ENCODE results near the gene GSTT2B. TPM values are rescaled to one million over a fixed set of nuclear protein-coding genes. Genes with fewer than 3 reads are reported as not detected.
A peak's percentile ranks its signal among the peaks of the same experiment; 100 is the strongest.

The GSTT2B gene
- total and polyA plus RNA-seq, 2 of the 8 experiments (the other 6 are each of a cell fraction or from before 2014, with no cell fraction given), result 6.3 to 13.3 TPM

DNA sequence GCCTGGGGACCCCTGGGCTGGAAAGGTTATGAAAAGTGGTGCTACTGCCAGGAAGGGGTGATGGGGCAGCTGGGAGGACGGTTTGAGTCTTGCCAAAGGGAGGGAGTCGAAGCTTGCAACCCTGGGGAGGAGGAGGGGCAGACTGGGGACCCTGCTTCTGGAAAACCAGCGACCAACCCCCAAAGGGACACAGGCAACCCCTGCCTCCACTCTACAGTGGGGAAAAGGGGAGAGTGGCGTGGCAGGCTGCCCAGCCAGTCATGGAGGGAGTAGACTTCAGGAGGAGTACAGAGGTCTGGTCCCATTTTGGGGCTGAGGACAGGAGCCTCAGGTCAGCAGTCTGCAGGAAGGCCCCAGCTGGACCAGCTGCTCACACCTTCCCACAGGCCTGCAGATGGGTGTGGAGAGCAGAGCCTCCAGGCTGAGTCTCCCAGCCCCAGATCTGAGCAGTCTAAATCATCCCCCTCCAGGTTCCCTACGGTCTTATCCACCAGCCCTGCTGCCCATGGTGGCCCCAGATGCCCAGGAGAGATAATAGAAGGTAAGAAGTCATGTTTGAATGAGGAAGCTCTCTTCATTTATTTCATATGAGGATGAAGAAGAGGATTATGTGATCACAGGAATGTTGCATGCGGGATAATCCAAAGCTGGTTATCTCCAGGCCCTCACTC lies 10.0 kb upstream of the GSTT2B start:
- ChIA-PET CTCF (ENCODE audit: partially characterized antibody) (interaction anchor here (1.2 to 1.5 kb wide), 2 partner anchors 41 to 42 kb away, joined by 3 read pairs; no protein-coding TSS in a partner anchor), POLR2A (ENCODE audit: partially characterized antibody) (interaction anchor here (0.7 to 1.8 kb wide), 9 partner anchors 33 to 206 kb away, joined by 3 to 11 read pairs (median 3); partner anchors contain the start of gene SLC2A11)
- 90% methylated on average over 5 of the region's 6 CpGs; no CpG with 5 or more reads in 1 of the 2 experiments for WGBS, 2 experiments (ENCODE audit: extremely low coverage in 1 of 2, insufficient coverage in 1 of 2, insufficient read length in 1 of 2, insufficient replicate concordance in 2 of 2, low coverage in 1 of 2, low lambda C conversion rate in 2 of 2, missing lambda C conversion rate in 1 of 2)
- H3K14ac ChIP-seq (ENCODE audit: insufficient read length), result no peak overlapping the region
- H2AK5ac ChIP-seq (ENCODE audit: low read depth, low read length), result no peak overlapping the region
- H4K8ac ChIP-seq (ENCODE audit: extremely low read depth, insufficient read depth, low read length), result no peak overlapping the region
- H3K23me2 ChIP-seq (ENCODE audit: low read depth, low read length), result peaks cover 6% of the 10 kb centered on the region; the same call in 1 of the 2 replicates
- no peaks in the 10 kb centered on the region for H3K27me3 ChIP-seq (replicated peaks in 1 of 4; ENCODE audit: control insufficient read depth in 3 of 4, extremely low read depth in 1 of 4, insufficient read depth in 3 of 4, low read length in 3 of 4)
- H3K9me3 ChIP-seq (ENCODE audit: insufficient read depth in 2 of 2, low read depth in 1 of 2, low read length in 1 of 2), result no peaks in the 10 kb centered on the region
- no peaks in the 10 kb centered on the region for H3K4me1 ChIP-seq (replicated peaks in 1 of 4; ENCODE audit: control insufficient read depth in 3 of 4, insufficient read depth in 4 of 4, low read length in 3 of 4)
- no peak overlapping the region for H4K91ac ChIP-seq (replicated peaks; ENCODE audit: insufficient read length, low read length)
- H3K79me1 ChIP-seq (ENCODE audit: low read depth, low read length), result peaks cover 6% of the 10 kb centered on the region; the same call in 1 of the 2 replicates
- no peak overlapping the region for H3K4me3 ChIP-seq (ENCODE audit: extremely low read depth in 1 of 4, insufficient read depth in 2 of 4, low read depth in 3 of 4, low read length in 4 of 4)
- FAIRE-seq (no peak), DNase-seq (ENCODE audit: low read depth in 1 of 2, low spot score in 2 of 2) (peak in 1 of 2 experiments; percentile 36)
- no peak overlapping the region for H2BK15ac ChIP-seq (ENCODE audit: low read length)
- H3K4me2 ChIP-seq (ENCODE audit: insufficient read depth in 1 of 2, low read depth in 2 of 2, low read length in 2 of 2), result no peak overlapping the region; a peak in 1 of 4 replicates
- H3K18ac ChIP-seq (ENCODE audit: extremely low read depth, low read length), result no peak overlapping the region
- peaks cover 5 to 26% (median 17%) of the 10 kb centered on the region in 4 experiments; a peak in 7 of 8 replicates for H3K36me3 ChIP-seq (ENCODE audit: control insufficient read depth in 2 of 4, insufficient read depth in 4 of 4, low read length in 3 of 4)
- H2AFZ ChIP-seq (ENCODE audit: low read length), result no peak overlapping the region
- no peak overlapping the region for H3K56ac ChIP-seq (replicated peaks; ENCODE audit: insufficient read length, low read depth, low read length)
- H3K9ac ChIP-seq (replicated peaks in 1 of 4; ENCODE audit: extremely low read depth in 1 of 4, low read depth in 3 of 4, low read length in 3 of 4), result no peak overlapping the region; a peak in 1 of 7 replicates
- no peak overlapping the region for H3K23ac ChIP-seq (ENCODE audit: insufficient read length)
- H2BK5ac ChIP-seq (ENCODE audit: low read depth, low read length), result no peak overlapping the region
- H4K5ac ChIP-seq (ENCODE audit: insufficient read length, low read depth, low read length), result no peak overlapping the region
- peaks cover 0 to 11% of the 10 kb centered on the region in 2 experiments; a peak in 1 of 4 replicates for H3K79me2 ChIP-seq (ENCODE audit: control insufficient read depth in 1 of 2, insufficient read depth in 2 of 2, low read length in 2 of 2)
- H2BK120ac ChIP-seq (replicated peaks; ENCODE audit: low read depth, low read length), result no peak overlapping the region
- no peak overlapping the region for H2BK20ac ChIP-seq (ENCODE audit: low read length)
- H4K20me1 ChIP-seq (replicated peaks in 1 of 2; ENCODE audit: control insufficient read depth in 1 of 2, insufficient read depth in 2 of 2, low read length in 2 of 2), result peaks cover 9 to 18% of the 10 kb centered on the region in 2 experiments
- H2BK12ac ChIP-seq (ENCODE audit: low read depth, low read length), result no peak overlapping the region
- no peak overlapping the region for H3K27ac ChIP-seq (ENCODE audit: low read depth, low read length)
- no peak overlapping the region for H3K4ac ChIP-seq (replicated peaks; ENCODE audit: insufficient read length, low read depth, low read length)
